Fibroblast of lung (primary cell): ENCODE data around the gene TACR1. TPM values are rescaled to one million over a fixed set of nuclear protein-coding genes. Genes with fewer than 3 reads are reported as not detected.
"Not testable (repeated sequence)": the region's sequence is repeated elsewhere in the genome, so short reads cannot be mapped to it uniquely, and the experiment has no call there.

Experiments
- DNase-seq, 2 donors: peaks; one replicate each; pipeline versions ENCODE4 v3.0.0 to v3.0.0-alpha.2; 2010; ENCODE audit warnings: low read depth in 2 of 2
- H2AFZ ChIP-seq: 2 replicates; pipeline ENCODE4 v1.5.1; 2012; ENCODE audit warnings: low read length, control low read depth, inconsistent platforms
- H3K27ac ChIP-seq: 2 replicates; pipeline ENCODE4 v1.5.1; 2011; ENCODE audit warnings: low read length, control low read depth; ENCODE audit not compliant: insufficient read depth
- H3K27me3 ChIP-seq: 2 replicates; pipeline ENCODE4 v1.5.1; 2011; ENCODE audit warnings: mild to moderate bottlenecking, low read length; ENCODE audit not compliant: control insufficient read depth, insufficient read depth
- H3K36me3 ChIP-seq: 2 replicates; pipeline ENCODE4 v1.5.1; 2011; ENCODE audit warnings: low read length; ENCODE audit not compliant: control insufficient read depth, insufficient read depth
- H3K4me1 ChIP-seq: 2 replicates; pipeline ENCODE4 v1.5.1; 2011; ENCODE audit warnings: low read length; ENCODE audit not compliant: control insufficient read depth, insufficient read depth; ENCODE audit errors: extremely low read depth
- H3K4me2 ChIP-seq: 2 replicates; pipeline ENCODE4 v1.5.1; 2011; ENCODE audit warnings: low read length, control low read depth; ENCODE audit not compliant: insufficient read depth; ENCODE audit errors: extremely low read depth
- H3K4me3 ChIP-seq, 4 experiments: fragments of 200-600 bp in 1 of 4; sonication (generic) in 1 of 4; replicated peaks in 1 of 4; 2 replicates each; pipeline ENCODE4 v1.5.1; 2011 to 2016; ENCODE audit warnings: low read length in 4 of 4, low read depth in 3 of 4, mild to moderate bottlenecking in 3 of 4, control low read depth in 2 of 4, inconsistent platforms in 1 of 4, mixed read lengths in 1 of 4; ENCODE audit not compliant: insufficient read depth in 1 of 4; ENCODE audit errors: control extremely low read depth in 1 of 4
- H3K79me2 ChIP-seq: 2 replicates; pipeline ENCODE4 v1.5.1; 2012; ENCODE audit warnings: mild to moderate bottlenecking, low read length, inconsistent platforms; ENCODE audit not compliant: control insufficient read depth, insufficient read depth
- H3K9ac ChIP-seq: 2 replicates; pipeline ENCODE4 v1.5.1; 2011; ENCODE audit warnings: mild to moderate bottlenecking, low read length, control low read depth; ENCODE audit not compliant: insufficient read depth
- H3K9me3 ChIP-seq: 2 replicates; pipeline ENCODE4 v1.5.1; 2012; ENCODE audit warnings: low read depth, low read length; ENCODE audit not compliant: control insufficient read depth, insufficient read depth
- H4K20me1 ChIP-seq: 2 replicates; pipeline ENCODE4 v1.5.1; 2011; ENCODE audit warnings: low read length; ENCODE audit not compliant: control insufficient read depth, insufficient read depth; ENCODE audit errors: extremely low read depth
- EZH2 ChIP-seq: IDR thresholded peaks from 2 replicates; pipeline ENCODE4 v1.5.1; 2012; ENCODE audit warnings: low read length, control low read depth, mild to moderate bottlenecking; ENCODE audit errors: missing control alignments
- polyA plus RNA-seq, 2 donors: library from polyadenylated mRNA; depleted of rRNA in 1 of 2; stranded (reverse) in 1 of 2; unstranded in 1 of 2; fragments of >200 nt; gene quantifications; 2 replicates each; pipeline ENCODE4 v1.2.1, GENCODE V29; 2011 to 2012; ENCODE audit warnings: missing spikeins in 1 of 2
- total RNA-seq: library from RNA; depleted of rRNA; stranded (reverse); fragments of >200 nt; gene quantifications from 2 replicates; pipeline ENCODE4 v1.2.1, GENCODE V29; 2014
- TF ChIP-seq, protein P1 (sequence below), 2 donors: IDR thresholded peaks in 1 of 2; conservative IDR thresholded peaks in 1 of 2; 1 replicate in 1 of 2; 2 replicates in 1 of 2; pipeline ENCODE4 v1.5.1; 2011 to 2012; ENCODE audit warnings: low read length in 2 of 2, control low read depth in 1 of 2, inconsistent platforms in 1 of 2, low read depth in 1 of 2, mild to moderate bottlenecking in 1 of 2

TACR1 gene
- total and polyA plus RNA-seq, 2 donors (not counting 1 experiment from before 2014, with no cell fraction given), result 0.05 to 0.17 TPM

- TF ChIP-seq, protein P1, sequence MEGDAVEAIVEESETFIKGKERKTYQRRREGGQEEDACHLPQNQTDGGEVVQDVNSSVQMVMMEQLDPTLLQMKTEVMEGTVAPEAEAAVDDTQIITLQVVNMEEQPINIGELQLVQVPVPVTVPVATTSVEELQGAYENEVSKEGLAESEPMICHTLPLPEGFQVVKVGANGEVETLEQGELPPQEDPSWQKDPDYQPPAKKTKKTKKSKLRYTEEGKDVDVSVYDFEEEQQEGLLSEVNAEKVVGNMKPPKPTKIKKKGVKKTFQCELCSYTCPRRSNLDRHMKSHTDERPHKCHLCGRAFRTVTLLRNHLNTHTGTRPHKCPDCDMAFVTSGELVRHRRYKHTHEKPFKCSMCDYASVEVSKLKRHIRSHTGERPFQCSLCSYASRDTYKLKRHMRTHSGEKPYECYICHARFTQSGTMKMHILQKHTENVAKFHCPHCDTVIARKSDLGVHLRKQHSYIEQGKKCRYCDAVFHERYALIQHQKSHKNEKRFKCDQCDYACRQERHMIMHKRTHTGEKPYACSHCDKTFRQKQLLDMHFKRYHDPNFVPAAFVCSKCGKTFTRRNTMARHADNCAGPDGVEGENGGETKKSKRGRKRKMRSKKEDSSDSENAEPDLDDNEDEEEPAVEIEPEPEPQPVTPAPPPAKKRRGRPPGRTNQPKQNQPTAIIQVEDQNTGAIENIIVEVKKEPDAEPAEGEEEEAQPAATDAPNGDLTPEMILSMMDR (conservative IDR thresholded peaks at IDR 0.05 in 1 of 2, IDR thresholded peaks at IDR 0.05 in 1 of 2; ENCODE audit: low read depth in 1 of 2, low read length in 2 of 2), result no peak
- no peak for TF ChIP-seq EZH2
- Histone ChIP-seq H4K20me1 (no peaks in the 10 kb centered on the region), H3K79me2 (no peaks in the 10 kb centered on the region), H3K9me3 (no peaks in the 10 kb centered on the region), H3K27me3 (no peaks in the 10 kb centered on the region), H3K27ac (no peak overlapping the region), H3K4me3 (no peak overlapping the region), H2AFZ (no peak overlapping the region), H3K4me2 (no peak overlapping the region), H3K36me3 (no peaks in the 10 kb centered on the region), H3K9ac (no peak overlapping the region), H3K4me1 (no peaks in the 10 kb centered on the region)
- no peak for DNase-seq
Measured at GRCh38 chr2:75174519-75174918, 24.8 kb downstream of the TACR1 start.

DNA sequence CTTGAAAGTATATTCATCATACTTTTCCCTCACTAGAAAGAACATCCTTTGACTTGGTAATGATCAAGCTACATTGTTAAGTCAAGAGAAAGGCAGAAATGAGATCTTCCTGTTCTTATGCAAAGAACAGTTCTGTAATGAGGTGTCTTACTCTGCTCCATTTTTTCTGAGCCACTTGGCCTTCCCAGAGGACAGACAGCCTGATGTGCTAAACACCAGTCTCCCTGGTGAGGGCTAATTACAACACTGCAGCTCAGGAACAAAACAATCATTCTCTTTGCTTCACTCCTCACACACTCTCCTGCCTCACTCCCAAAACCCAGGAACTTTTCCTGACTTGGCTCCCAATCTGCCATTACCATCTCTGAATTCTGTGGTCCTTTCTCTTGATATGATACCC, 25.6 kb downstream of the TACR1 start:
- H2AFZ ChIP-seq, result no peak overlapping the region
- no peak for DNase-seq
- no peaks in the 10 kb centered on the region for H3K9me3 ChIP-seq
- TF ChIP-seq, protein P1 (conservative IDR thresholded peaks at IDR 0.05 in 1 of 2, IDR thresholded peaks at IDR 0.05 in 1 of 2; ENCODE audit: low read depth in 1 of 2, low read length in 2 of 2), result no peak
- no peak for TF ChIP-seq EZH2
- no peak overlapping the region for H3K9ac ChIP-seq
- no peaks in the 10 kb centered on the region for H3K36me3 ChIP-seq
- no peaks in the 10 kb centered on the region for H3K27me3 ChIP-seq
- H3K79me2 ChIP-seq, result no peaks in the 10 kb centered on the region
- no peak overlapping the region for H3K4me2 ChIP-seq
- no peaks in the 10 kb centered on the region for H4K20me1 ChIP-seq
- H3K27ac ChIP-seq, result no peak overlapping the region
- no peaks in the 10 kb centered on the region for H3K4me1 ChIP-seq
- no peak overlapping the region for H3K4me3 ChIP-seq

- not testable (repeated sequence) for H3K9me3 ChIP-seq, H3K27ac ChIP-seq, H3K79me2 ChIP-seq, DNase-seq, H4K20me1 ChIP-seq, H3K4me3 ChIP-seq, H3K36me3 ChIP-seq, H3K4me2 ChIP-seq, H3K27me3 ChIP-seq, H2AFZ ChIP-seq, H3K9ac ChIP-seq, H3K4me1 ChIP-seq
Measured at GRCh38 chr2:75171423-75171822, 27.9 kb downstream of the TACR1 start.
